HG02610 (cell line): Measurements from ENCODE around the gene SGIP1.
"Not testable (repeated sequence)": the region's sequence is repeated elsewhere in the genome, so short reads cannot be mapped to it uniquely, and the experiment has no call there.

Source experiments
- ATAC-seq: cut with Tn5 transposase; IDR thresholded peaks from one replicate; pipeline ENCODE4 v1.9.1; 2021; ENCODE audit warnings: mild to moderate bottlenecking, moderate library complexity; ENCODE audit not compliant: unreplicated experiment

Gene SGIP1

GRCh38 chr1:66552287-66552686, 18.3 kb downstream of the SGIP1 start:
- no peak for ATAC-seq

- ATAC-seq, result no peak
Measured at GRCh38 chr1:66552829-66553228, 18.9 kb downstream of the SGIP1 start.

GRCh38 chr1:66553846-66554245, 19.9 kb downstream of the SGIP1 start:
- ATAC-seq, result no peak

- no peak for ATAC-seq
Measured at GRCh38 chr1:66556161-66556611, 22.2 kb downstream of the SGIP1 start.

- no peak for ATAC-seq
Measured at GRCh38 chr1:66557157-66557556, 23.2 kb downstream of the SGIP1 start.

GRCh38 chr1:66559517-66559916, 25.6 kb downstream of the SGIP1 start:
- no peak for ATAC-seq

- ATAC-seq, result no peak
Measured at GRCh38 chr1:66562561-66562960, 28.6 kb downstream of the SGIP1 start.

GRCh38 chr1:66563094-66563800, 29.3 kb downstream of the SGIP1 start:
- no peak for ATAC-seq

GRCh38 chr1:66563941-66564630, 30.1 kb downstream of the SGIP1 start:
- no peak for ATAC-seq

- ATAC-seq, result no peak
Measured at GRCh38 chr1:66570196-66570595, 36.2 kb downstream of the SGIP1 start.

GRCh38 chr1:66571789-66572188, 37.8 kb downstream of the SGIP1 start:
- no peak for ATAC-seq

GRCh38 chr1:66575739-66576138, 41.8 kb downstream of the SGIP1 start:
- ATAC-seq, result no peak

- no peak for ATAC-seq
Measured at GRCh38 chr1:66576645-66577044, 42.7 kb downstream of the SGIP1 start.

GRCh38 chr1:66578841-66579240, 44.9 kb downstream of the SGIP1 start:
- ATAC-seq, result no peak

- no peak for ATAC-seq
Measured at GRCh38 chr1:66580081-66580480, 46.1 kb downstream of the SGIP1 start.

GRCh38 chr1:66583021-66583420, 49.1 kb downstream of the SGIP1 start:
- no peak for ATAC-seq

GRCh38 chr1:66585002-66585401, 51.0 kb downstream of the SGIP1 start:
- ATAC-seq, result no peak

GRCh38 chr1:66589326-66589725, 55.4 kb downstream of the SGIP1 start:
- no peak for ATAC-seq

GRCh38 chr1:66592106-66592507, 58.2 kb downstream of the SGIP1 start:
- ATAC-seq, result not testable (repeated sequence)

GRCh38 chr1:66596191-66596590, 62.2 kb downstream of the SGIP1 start:
- no peak for ATAC-seq

GRCh38 chr1:66597500-66597899, 63.5 kb downstream of the SGIP1 start:
- no peak for ATAC-seq

GRCh38 chr1:66598670-66599069, 64.7 kb downstream of the SGIP1 start:
- ATAC-seq, result no peak
